Body of pancreas (tissue), 4 donors: ENCODE results near the gene NDUFS1.

Experiments used
- CTCF ChIP-seq, 7 experiments: fragments of 450-650 bp in 4 of 7; fragments of 200-600 bp in 3 of 7; sonication (generic) in 3 of 7; IDR thresholded peaks; one replicate each; pipeline ENCODE4 v1.5.1; 2016 to 2019; ENCODE audit warnings: antibody characterized with exemption in 7 of 7
- POLR2A ChIP-seq, 3 donors: fragments of 450-650 bp; IDR thresholded peaks; one replicate each; pipeline ENCODE4 v1.6.1; 2016; ENCODE audit warnings: antibody characterized with exemption in 3 of 3, mild to moderate bottlenecking in 2 of 3

- TF ChIP-seq CTCF (IDR thresholded peaks at IDR 0.05) = no peak
- TF ChIP-seq POLR2A (IDR thresholded peaks at IDR 0.05) = no peak
Observed at GRCh38 chr2:206160125-206160806, 1.0 kb upstream of the NDUFS1 start.
